G401.6 (cell line): ENCODE results near the gene TCF3.
A peak's percentile ranks its signal among the peaks of the same experiment; 100 is the strongest.
"Not testable (repeated sequence)": the region's sequence is repeated elsewhere in the genome, so short reads cannot be mapped to it uniquely, and the experiment has no call there.

ENCODE experiments used
- FAIRE-seq: peaks from 2 replicates; lab custom pipeline; 2012; peaks lifted over from hg19 to GRCh38; lab: Jason Lieb, UNC

TCF3 gene

DNA sequence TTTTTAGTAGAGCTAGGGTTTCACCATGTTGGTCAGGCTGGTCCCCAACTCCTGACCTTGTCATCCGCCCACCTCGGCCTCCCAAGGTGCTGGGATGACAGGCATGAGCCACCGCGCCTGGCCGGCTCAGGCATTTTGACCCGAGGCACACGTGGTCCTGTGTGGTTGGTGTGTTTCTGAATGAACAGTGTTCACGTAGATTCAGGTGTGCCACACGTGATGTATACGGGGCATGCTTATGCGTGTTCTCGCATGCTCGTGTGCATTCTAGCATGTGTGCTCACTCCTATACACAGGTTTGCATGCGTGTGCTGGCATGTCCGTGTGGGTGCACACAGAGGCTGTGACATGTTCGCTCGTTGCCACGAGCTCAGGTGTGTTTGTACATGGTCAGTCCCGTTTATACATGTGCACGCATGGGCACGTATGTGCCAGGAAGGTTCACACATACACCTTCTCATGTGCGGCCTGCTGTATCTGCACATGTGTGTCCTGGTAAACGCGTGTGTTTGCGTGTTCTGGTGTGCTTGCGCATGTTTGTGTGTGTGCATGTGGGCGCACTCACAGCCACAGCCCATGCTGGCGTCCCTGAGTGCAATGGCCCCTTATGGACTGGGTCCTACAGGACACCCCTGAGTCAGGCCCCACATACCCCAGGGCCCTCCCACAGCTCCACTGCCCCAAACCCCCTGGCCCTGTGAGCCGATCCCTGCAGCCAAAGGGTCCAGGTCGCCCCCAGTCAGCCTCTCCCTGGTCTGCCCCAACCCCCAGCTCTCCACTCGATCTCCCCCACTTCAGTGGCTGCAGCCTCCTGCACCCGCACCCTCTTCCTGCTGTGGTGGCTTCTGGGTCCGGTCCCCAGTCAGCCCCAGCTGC is 20.6 kb upstream of the TCF3 start:
- FAIRE-seq: no peak

DNA sequence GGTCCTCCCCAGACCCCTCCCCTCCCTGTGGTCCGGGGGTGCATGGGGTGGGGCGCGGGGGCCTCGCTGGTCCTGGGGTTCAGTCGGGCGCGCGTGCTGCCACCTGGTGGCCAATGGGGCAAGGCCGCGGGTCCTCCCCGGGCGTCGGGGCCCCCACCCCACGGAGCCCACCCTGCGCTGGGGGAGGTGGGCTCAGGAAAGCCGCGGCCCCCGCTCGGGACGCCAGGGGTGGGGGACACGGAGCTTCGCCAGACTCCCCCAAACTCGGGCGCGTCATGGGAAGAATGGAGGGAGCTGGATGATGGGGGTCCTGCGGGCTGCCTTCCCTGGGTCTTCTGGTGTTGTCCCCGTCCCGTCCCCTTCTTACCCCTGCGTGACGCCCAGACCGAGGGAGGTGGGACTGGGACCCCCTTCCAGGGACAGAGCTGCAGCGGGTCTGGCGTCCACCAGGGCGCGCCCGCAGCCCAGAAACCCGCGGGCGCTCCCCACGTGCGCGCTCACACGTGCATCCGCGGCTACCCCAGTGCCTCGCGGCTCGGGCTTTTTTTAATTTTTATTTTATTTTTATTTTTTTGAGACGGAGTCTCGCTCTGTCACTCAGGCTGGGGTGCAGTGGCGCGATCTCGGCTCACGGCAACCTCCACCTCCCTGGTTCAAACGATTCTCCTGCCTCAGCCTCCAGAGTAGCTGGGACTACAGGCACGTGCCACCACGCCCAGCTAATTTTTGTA is 19.8 kb upstream of the TCF3 start:
- FAIRE-seq: peak; percentile 28

DNA sequence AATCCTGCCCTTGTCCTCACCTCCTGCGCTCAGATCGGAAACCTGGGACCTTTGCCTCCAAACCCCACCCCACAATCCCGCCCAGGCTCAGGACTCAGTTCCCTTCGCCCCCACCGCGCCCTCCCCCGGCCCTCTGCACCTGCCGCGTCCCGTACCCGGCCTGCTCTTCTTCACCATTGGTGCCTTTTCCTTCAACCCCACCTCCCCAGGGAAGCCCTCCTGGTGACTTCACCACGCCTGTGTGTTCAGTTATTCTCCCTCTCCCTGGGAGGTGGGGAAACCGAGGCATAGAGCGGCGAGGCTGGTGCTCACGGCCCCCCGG is 19.3 kb upstream of the TCF3 start:
- no peak for FAIRE-seq

- not testable (repeated sequence) for FAIRE-seq
Observed at GRCh38 chr19:1670747-1671146, 18.3 kb upstream of the TCF3 start.

- FAIRE-seq: no peak
Observed at GRCh38 chr19:1668486-1669270, 16.3 kb upstream of the TCF3 start.

- FAIRE-seq: no peak
Observed at GRCh38 chr19:1668048-1668485, 15.7 kb upstream of the TCF3 start.

DNA sequence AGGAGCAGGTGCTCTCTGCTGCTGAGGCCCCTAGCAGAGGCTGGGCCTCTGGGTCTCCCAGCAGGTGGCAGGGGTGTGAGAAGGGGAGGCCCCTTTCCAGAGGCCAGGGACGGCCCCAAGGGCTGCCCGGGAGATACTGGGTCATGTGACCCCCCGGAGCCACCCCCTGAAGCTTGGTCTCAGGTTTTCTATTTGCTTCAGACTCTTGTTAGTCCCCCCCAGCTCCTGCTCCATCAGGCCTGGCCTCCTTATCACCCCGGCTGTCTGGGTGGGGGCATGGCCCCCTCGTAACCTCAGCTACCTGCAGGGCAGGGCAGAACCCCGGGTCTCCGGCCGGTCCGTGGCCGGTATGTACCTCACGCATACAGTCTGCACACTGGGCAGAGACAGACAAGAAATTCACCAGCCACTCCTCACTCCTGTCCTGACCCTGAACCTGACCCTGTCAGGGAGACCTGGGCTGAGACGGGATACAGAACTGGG is 13.2 kb upstream of the TCF3 start:
- no peak for FAIRE-seq

DNA sequence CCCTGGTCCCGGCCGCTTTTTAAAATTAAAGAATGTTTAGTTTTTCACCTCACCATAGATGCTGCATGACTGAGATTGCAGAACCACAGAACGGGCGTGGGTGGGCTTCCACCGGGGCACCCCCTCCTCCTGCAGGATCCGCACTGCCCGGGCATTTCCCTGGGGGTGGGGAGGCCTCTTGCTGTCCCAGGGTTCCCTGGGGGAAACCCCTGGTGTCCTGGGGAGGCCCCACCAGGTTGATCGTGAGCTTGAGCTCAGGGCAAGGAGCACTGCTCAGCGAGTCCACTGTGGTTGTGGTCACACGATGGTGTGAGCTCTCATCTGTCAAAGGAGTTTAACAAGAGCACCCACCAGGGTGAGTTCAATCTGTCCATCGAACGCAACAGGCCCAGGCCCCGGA is 11.4 kb upstream of the TCF3 start:
- no peak for FAIRE-seq

GRCh38 chr19:1663227-1663626 is 10.8 kb upstream of the TCF3 start:
- not testable (repeated sequence) for FAIRE-seq

DNA sequence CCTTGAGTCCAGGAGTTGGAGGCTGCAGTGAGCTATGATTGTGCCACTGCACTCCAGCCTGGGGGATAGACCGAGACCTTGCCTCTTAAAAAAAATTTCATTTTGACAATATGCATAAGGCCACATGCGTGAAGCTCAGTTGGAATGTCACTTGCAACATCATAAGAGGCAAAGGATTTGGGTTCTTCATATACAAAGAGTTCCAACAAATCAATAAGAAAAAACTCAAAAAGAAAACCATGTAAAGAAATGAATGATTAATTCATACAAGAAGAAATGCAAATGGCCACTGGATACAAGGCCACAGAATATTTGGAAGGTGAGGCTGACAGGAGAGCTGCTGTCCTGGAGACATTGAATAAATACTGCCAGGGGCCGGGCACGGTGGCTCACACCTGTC is 9.6 kb upstream of the TCF3 start:
- no peak for FAIRE-seq

DNA sequence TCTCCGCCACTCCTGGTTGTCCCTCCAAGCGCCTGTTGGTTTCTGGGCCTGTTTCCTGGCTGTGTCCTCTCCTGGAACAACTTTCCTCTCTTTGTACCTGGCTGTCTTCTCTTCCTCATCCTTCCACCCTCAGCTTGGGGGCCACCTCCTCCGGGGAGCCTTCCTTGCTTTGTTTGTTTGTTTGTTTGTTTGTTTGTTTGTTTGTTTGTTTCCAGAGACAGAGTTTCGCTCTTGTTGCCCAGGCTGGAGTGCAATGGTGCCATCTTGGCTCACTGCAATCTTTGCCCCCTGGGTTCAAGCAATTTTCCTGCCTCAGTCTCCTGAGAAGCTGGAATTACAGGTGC is 6.6 kb upstream of the TCF3 start:
- FAIRE-seq: no peak

DNA sequence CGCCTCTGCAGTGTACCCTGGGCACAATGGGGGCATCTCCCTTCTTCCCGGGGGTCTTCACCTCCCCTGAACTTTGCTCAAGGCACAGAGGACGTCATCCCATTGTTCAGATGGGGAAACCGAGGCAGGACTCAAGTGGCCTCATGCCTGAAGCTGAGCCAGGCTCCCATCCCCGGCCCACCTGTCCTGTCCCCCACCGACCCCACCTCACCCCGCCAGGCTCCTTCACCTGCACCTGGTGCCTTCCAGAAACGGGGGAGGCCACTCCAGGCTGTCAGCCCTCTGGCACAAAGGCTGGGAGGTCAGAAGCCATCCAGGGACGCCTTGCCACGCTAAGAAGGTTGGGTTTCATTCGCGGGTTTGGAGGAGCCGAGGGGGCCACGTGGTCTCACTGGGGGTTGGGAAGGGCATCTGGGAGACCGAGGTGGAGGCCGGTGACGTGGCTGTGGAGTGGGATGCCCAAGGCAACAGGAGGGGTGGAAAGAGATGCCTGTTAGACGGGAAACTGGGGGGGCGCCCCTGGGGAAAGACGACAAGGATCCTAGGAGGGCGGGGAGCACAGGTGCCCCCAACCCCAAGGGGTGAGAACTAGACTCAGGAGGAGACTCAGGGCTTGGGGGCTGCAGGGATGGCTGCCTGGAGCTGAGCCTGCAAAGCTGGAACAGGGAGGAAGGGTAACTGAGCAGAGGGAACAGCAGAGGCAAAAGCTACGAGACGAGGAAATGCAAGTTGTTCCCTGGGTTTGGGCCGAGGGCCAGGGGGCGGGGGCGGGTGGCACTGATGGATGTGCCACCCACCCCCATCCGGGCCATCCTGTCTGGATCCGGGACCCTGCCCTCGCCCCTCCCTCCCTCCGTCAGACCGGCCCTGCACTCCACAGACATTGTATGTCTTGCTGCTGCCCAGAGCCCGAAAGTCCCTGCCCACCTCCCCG is 6.0 kb upstream of the TCF3 start:
- FAIRE-seq: no peak

- FAIRE-seq: no peak
Observed at GRCh38 chr19:1657746-1658145, 5.3 kb upstream of the TCF3 start.

DNA sequence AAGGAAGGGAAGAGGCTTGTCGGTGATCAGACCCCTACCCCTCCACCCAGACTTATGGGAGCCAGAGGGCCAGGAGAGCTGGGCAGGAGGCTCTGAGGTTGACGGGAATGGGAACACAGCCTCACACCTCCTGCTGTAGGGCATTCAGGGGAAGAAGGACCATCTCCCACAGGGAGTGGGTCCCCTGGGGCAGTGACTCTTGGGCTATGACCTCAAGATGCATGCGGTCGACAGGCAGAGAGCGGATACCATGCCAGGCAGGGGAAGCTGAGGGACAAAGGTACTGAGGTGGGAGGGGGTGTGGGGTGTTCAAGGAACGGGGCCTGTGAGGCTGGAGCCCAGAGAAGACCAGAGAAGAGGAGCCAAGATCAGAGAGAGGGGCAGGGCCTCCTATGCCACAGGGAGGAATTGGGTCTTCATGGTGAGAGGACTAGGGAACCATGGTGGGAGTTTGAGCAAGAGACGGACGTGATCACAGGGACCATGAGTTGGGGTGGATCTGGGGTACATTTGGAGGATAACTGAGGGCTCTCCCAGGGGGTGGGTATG is 4.6 kb upstream of the TCF3 start:
- FAIRE-seq: no peak

DNA sequence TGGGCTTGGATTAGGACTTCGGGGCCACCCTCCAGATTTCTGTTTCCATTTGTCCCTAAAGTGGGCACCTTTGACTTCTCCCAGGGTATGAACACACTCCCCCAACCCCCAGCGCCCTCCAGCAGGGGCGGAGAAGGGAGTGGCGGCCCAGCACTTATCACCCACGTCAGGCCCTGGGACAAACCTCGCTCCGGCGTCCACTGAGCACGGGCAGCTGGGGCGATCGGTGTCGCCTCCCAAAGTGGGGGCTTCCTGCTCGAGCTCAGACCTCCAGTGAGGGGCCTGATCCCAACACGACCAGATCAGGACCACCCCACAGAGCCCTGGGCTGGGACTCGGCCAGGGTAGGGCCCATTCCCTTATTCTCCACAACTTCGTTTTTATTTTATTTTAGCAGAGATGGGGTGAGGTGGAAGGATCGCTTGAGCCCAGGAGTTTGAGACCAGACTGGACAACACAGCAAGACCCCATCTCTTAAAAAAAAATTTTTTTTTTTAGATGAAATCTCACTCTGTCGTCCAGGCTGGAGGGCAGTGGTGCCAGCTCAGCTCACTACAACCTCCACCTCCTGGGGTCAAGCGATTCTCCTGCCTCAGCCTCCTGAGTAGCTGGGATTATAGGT is 3.7 kb upstream of the TCF3 start:
- no peak for FAIRE-seq

DNA sequence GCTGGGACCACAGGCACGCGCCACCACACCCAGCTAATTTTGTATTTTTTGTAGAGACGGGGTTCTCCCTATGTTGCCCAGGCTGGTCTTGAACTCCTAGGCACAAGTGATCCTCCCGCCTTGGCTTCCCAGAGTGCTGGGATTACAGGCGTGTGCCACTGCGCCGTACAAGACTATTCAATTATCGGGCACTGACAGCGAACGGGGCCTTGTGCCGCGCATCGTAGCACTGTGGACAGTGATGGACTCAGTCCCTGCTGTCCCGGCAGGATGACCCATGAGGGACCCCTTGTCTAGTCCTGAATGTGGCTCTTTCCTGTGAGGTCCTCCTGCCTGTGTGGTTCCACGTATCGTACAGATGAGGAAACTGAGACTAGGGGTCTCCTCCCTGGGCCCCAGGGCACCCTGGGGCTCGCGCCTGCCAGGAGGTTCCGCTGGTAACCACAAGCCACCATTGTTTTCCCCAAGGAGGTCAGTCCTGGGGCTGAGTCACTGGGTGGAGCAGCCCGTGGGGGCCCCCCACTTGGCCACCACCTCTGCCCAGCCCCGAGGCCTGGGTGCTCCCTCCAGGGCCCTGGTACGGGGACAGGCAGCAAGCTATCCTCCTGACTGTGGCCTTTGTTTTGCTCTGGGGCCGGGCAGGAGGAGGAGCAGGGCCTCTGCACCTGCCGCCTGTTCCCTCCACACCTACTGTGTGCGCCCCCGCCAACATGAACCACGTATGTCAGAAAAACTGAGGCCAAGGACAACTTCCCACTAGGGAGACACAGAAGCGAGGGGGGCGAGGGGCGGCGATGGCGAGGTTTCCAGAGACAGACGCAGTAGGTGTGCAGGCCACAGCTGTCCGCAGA is 2.9 kb upstream of the TCF3 start:
- FAIRE-seq: no peak

- FAIRE-seq: no peak
Observed at GRCh38 chr19:1654178-1654792, 1.9 kb upstream of the TCF3 start.

- FAIRE-seq: no peak
Observed at GRCh38 chr19:1653300-1653628, 849 bp upstream of the TCF3 start.

- FAIRE-seq: no peak
Observed at GRCh38 chr19:1651568-1652291, 685 bp downstream of the TCF3 start.
